HG02678 (cell line): ENCODE measurements around the gene FNDC5.

Source experiments
- ATAC-seq: cut with Tn5 transposase; IDR thresholded peaks from one replicate; pipeline ENCODE4 v1.9.1; 2021; ENCODE audit warnings: mild to moderate bottlenecking, moderate library complexity; ENCODE audit not compliant: unreplicated experiment

FNDC5 gene

GRCh38 chr1:32817159-32817814, 53.4 kb downstream of the FNDC5 start, which contains the start of the genes S100PBP and YARS1:
Gene S100PBP, plus strand, starts transcription at chr1:32817653. Its CDS starts 8,447 bp downstream, at chr1:32826100.
Gene YARS1, minus strand, starts transcription at chr1:32817358. Its CDS starts 114 bp downstream, at chr1:32817244.
- ATAC-seq: peak; percentile 87

- ATAC-seq: no peak
Observed at GRCh38 chr1:32816676-32817158, 54.0 kb downstream of the FNDC5 start.

- ATAC-seq: no peak
Observed at GRCh38 chr1:32813941-32814739, 56.6 kb downstream of the FNDC5 start.
